WTC11 (cell line): Measurements from ENCODE around the gene SAMM50. TPM values are rescaled to one million over a fixed set of nuclear protein-coding genes. Genes with fewer than 3 reads are reported as not detected.

ENCODE experiments used
- ATAC-seq: fragments of 200-7000 bp; cut with Tn5 transposase; 2 replicates; pipeline ENCODE4 v1.10.0; 2021; ENCODE audit warnings: mild to moderate bottlenecking, moderate library complexity
- CTCF ChIA-PET: fragments of 300-600 bp; sonication (Branson Sonifier 250); formaldehyde crosslinking; loops from one replicate; lab custom pipeline; 2021; ENCODE audit warnings: antibody characterized with exemption; lab: Charles Lee
- POLR2A ChIA-PET: fragments of 350-600 bp; sonication (Branson Sonifier 250); formaldehyde crosslinking; loops from one replicate; lab custom pipeline; 2021; ENCODE audit warnings: antibody characterized with exemption; lab: Charles Lee
- DNase-seq: peaks from one replicate; pipeline ENCODE4 v3.0.0; 2021; ENCODE audit warnings: low spot score
- H3K27ac Mint-ChIP-seq: 2 replicates; pipeline ENCODE4 v1.8.0; 2021; ENCODE audit warnings: mixed read lengths
- H3K27me3 Mint-ChIP-seq: 2 replicates; pipeline ENCODE4 v1.8.0; 2021; ENCODE audit warnings: low read depth, mild to moderate bottlenecking, moderate library complexity, mixed read lengths
- H3K36me3 Mint-ChIP-seq: 2 replicates; pipeline ENCODE4 v1.8.0; 2021; ENCODE audit warnings: mixed read lengths
- H3K4me1 Mint-ChIP-seq: 2 replicates; pipeline ENCODE4 v1.8.0; 2022; ENCODE audit warnings: mixed read lengths
- H3K4me3 Mint-ChIP-seq: 2 replicates; pipeline ENCODE4 v1.8.0; 2021; ENCODE audit warnings: mild to moderate bottlenecking, moderate library complexity, mixed read lengths
- H3K9me3 Mint-ChIP-seq: 2 replicates; pipeline ENCODE4 v1.8.0; 2021; ENCODE audit warnings: mixed read lengths
- ATF1 ChIP-seq: sonication (generic); formaldehyde crosslinking; IDR thresholded peaks from 2 replicates; pipeline ENCODE4 v1.8.1; 2023; ENCODE audit warnings: mild to moderate bottlenecking, moderate library complexity, missing genetic modification reagents
- CREB1 ChIP-seq: sonication (generic); formaldehyde crosslinking; IDR thresholded peaks from 2 replicates; pipeline ENCODE4 v1.8.0; 2023; ENCODE audit warnings: mild to moderate bottlenecking, missing genetic modification reagents
- FOXJ3 ChIP-seq: sonication (generic); formaldehyde crosslinking; IDR thresholded peaks from 2 replicates; pipeline ENCODE4 v1.9.0; 2021; ENCODE audit warnings: missing genetic modification reagents, mild to moderate bottlenecking, borderline replicate concordance
- FOXP1 ChIP-seq: sonication (generic); formaldehyde crosslinking; IDR thresholded peaks from 2 replicates; pipeline ENCODE4 v1.8.0; 2022; ENCODE audit warnings: missing genetic modification reagents, mild to moderate bottlenecking, moderate library complexity, borderline replicate concordance
- GABPB1 ChIP-seq: sonication (generic); formaldehyde crosslinking; IDR thresholded peaks from 2 replicates; pipeline ENCODE4 v1.8.1; 2023; ENCODE audit warnings: mild to moderate bottlenecking, missing genetic modification reagents
- GTF2I ChIP-seq: fragments of 250-450 bp; sonication (Bioruptor Pico); conservative IDR thresholded peaks from 2 replicates; pipeline ENCODE4 v1.4.0; 2021; ENCODE audit warnings: mild to moderate bottlenecking
- KAT7 ChIP-seq: sonication (generic); formaldehyde crosslinking; IDR thresholded peaks from 2 replicates; pipeline ENCODE4 v1.8.1; 2023; ENCODE audit warnings: missing genetic modification reagents, mild to moderate bottlenecking, borderline replicate concordance
- NFYB ChIP-seq: sonication (generic); formaldehyde crosslinking; conservative IDR thresholded peaks from 2 replicates; pipeline ENCODE4 v1.8.0; 2022; ENCODE audit warnings: low read depth, missing genetic modification reagents
- SMAD4 ChIP-seq: sonication (generic); formaldehyde crosslinking; IDR thresholded peaks from 2 replicates; pipeline ENCODE4 v1.8.0; 2022; ENCODE audit warnings: mild to moderate bottlenecking, missing genetic modification reagents
- TEAD1 ChIP-seq: sonication (generic); formaldehyde crosslinking; IDR thresholded peaks from 2 replicates; pipeline ENCODE4 v1.8.0; 2022; ENCODE audit warnings: mild to moderate bottlenecking, missing genetic modification reagents
- ZNF317 ChIP-seq: sonication (generic); formaldehyde crosslinking; IDR thresholded peaks from 2 replicates; pipeline ENCODE4 v1.8.1; 2023; ENCODE audit warnings: low read depth, mild to moderate bottlenecking, moderate library complexity, missing genetic modification reagents, borderline replicate concordance
- ZNF671 ChIP-seq: fragments of 250-450 bp; sonication (Bioruptor Pico); IDR thresholded peaks from 2 replicates; pipeline ENCODE4 v1.8.0; 2021; ENCODE audit warnings: mild to moderate bottlenecking
- total RNA-seq: library from RNA; stranded (reverse); gene quantifications from 3 replicates; pipeline ENCODE4 v1.2.3, GENCODE V29; 2021
- TF ChIP-seq, protein P1 (sequence below): sonication (generic); formaldehyde crosslinking; IDR thresholded peaks from 2 replicates; pipeline ENCODE4 v1.8.0; 2022; ENCODE audit warnings: mild to moderate bottlenecking, missing genetic modification reagents
- TF ChIP-seq, protein P2 (sequence below): fragments of 250-450 bp; sonication (Bioruptor Pico); IDR thresholded peaks from 2 replicates; pipeline ENCODE4 v1.8.0; 2021; ENCODE audit warnings: mild to moderate bottlenecking
- TF ChIP-seq, protein P3 (sequence below): sonication (generic); formaldehyde crosslinking; IDR thresholded peaks from 2 replicates; pipeline ENCODE4 v1.8.1; 2023; ENCODE audit warnings: mild to moderate bottlenecking, missing genetic modification reagents
- TF ChIP-seq, protein P4 (sequence below): fragments of 250-450 bp; sonication (Bioruptor Pico); conservative IDR thresholded peaks from 2 replicates; pipeline ENCODE4 v1.9.0; 2021; ENCODE audit warnings: mild to moderate bottlenecking
- TF ChIP-seq, protein P5 (sequence below): fragments of 250-450 bp; sonication (Bioruptor Pico); IDR thresholded peaks from 2 replicates; pipeline ENCODE4 v1.9.0; 2021; ENCODE audit warnings: mild to moderate bottlenecking
- TF ChIP-seq, protein P6 (sequence below): fragments of 250-450 bp; sonication (Bioruptor Pico); IDR thresholded peaks from 2 replicates; pipeline ENCODE4 v1.9.0; 2021; ENCODE audit warnings: moderate library complexity, mild to moderate bottlenecking, inconsistent platforms, borderline replicate concordance
- TF ChIP-seq, protein P7 (sequence below): sonication (generic); formaldehyde crosslinking; IDR thresholded peaks from 2 replicates; pipeline ENCODE4 v1.8.1; 2022; ENCODE audit warnings: missing genetic modification reagents, borderline replicate concordance
- TF ChIP-seq, protein P8 (sequence below): fragments of 250-450 bp; sonication (Bioruptor Pico); IDR thresholded peaks from 2 replicates; pipeline ENCODE4 v1.9.0; 2021; ENCODE audit warnings: mild to moderate bottlenecking, borderline replicate concordance

SAMM50 gene
- total RNA-seq, 1 experiment from 2014 or later, result 72.1 TPM

DNA sequence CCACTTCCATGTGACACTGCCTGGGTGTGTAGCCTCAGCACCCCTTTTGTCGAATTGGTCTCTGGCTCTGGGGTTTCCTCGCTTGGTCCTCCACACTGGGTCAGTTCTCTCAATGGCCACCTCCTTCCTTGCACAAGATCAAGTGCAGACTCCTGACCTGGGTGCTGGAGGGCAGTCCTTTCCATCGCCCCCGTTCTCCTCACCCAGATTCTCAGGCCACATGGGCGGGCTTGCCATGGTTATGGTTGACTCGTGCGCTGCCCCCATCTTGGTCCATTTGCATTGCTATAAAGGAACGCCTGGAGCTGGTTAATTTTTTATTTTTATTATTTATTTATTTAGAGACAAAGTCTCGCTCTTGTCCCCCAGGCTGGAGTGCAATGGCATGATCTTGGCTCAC, 63.4 kb downstream of the SAMM50 start:
- POLR2A ChIA-PET, result no interaction called here
- TF ChIP-seq, protein P1, sequence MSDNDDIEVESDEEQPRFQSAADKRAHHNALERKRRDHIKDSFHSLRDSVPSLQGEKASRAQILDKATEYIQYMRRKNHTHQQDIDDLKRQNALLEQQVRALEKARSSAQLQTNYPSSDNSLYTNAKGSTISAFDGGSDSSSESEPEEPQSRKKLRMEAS (CRISPR knock-in tag), result no peak
- TF ChIP-seq NFYB (CRISPR knock-in tag), result no peak
- TF ChIP-seq, protein P2, sequence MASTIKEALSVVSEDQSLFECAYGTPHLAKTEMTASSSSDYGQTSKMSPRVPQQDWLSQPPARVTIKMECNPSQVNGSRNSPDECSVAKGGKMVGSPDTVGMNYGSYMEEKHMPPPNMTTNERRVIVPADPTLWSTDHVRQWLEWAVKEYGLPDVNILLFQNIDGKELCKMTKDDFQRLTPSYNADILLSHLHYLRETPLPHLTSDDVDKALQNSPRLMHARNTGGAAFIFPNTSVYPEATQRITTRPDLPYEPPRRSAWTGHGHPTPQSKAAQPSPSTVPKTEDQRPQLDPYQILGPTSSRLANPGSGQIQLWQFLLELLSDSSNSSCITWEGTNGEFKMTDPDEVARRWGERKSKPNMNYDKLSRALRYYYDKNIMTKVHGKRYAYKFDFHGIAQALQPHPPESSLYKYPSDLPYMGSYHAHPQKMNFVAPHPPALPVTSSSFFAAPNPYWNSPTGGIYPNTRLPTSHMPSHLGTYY (CRISPR knock-in tag), result no peak
- TF ChIP-seq KAT7 (CRISPR knock-in tag), result no peak
- TF ChIP-seq FOXJ3 (CRISPR knock-in tag), result no peak
- TF ChIP-seq, protein P3, sequence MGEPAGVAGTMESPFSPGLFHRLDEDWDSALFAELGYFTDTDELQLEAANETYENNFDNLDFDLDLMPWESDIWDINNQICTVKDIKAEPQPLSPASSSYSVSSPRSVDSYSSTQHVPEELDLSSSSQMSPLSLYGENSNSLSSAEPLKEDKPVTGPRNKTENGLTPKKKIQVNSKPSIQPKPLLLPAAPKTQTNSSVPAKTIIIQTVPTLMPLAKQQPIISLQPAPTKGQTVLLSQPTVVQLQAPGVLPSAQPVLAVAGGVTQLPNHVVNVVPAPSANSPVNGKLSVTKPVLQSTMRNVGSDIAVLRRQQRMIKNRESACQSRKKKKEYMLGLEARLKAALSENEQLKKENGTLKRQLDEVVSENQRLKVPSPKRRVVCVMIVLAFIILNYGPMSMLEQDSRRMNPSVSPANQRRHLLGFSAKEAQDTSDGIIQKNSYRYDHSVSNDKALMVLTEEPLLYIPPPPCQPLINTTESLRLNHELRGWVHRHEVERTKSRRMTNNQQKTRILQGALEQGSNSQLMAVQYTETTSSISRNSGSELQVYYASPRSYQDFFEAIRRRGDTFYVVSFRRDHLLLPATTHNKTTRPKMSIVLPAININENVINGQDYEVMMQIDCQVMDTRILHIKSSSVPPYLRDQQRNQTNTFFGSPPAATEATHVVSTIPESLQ (CRISPR knock-in tag), result no peak
- TF ChIP-seq, protein P4, sequence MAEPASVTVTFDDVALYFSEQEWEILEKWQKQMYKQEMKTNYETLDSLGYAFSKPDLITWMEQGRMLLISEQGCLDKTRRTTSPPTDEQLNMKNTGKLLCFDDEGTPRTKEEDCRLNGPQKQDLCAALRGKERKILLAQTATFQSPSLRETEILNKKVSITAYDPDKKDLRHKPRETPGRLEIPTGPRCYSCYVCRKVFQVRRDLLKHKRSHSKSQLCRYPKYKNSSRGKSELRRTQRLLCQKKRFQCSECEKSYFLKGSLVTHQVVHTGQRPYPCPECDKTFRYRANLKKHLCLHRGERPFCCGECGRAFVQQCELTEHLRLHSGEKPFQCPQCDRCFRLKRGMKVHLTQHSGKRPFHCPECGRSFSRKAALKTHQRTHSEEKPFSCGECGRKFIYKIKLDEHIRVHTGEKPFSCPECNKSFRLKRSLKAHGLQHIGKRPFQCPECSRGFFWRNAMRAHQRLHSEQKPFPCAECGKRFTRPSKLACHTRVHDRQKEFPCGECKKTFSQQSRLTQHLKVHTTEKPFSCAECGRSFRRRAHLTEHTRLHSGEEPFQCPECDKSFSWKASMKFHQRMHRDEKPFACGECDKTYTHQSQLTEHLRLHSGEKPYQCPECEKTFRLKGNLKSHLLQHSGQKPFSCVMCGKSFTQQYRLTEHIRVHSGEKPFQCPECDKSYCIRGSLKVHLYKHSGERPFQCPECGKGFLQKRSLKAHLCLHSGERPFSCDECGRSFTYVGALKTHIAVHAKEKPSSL (CRISPR knock-in tag), result no peak
- TF ChIP-seq CREB1, result no peak
- TF ChIP-seq, protein P5, sequence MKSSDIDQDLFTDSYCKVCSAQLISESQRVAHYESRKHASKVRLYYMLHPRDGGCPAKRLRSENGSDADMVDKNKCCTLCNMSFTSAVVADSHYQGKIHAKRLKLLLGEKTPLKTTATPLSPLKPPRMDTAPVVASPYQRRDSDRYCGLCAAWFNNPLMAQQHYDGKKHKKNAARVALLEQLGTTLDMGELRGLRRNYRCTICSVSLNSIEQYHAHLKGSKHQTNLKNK, result no peak
- TF ChIP-seq, protein P6, sequence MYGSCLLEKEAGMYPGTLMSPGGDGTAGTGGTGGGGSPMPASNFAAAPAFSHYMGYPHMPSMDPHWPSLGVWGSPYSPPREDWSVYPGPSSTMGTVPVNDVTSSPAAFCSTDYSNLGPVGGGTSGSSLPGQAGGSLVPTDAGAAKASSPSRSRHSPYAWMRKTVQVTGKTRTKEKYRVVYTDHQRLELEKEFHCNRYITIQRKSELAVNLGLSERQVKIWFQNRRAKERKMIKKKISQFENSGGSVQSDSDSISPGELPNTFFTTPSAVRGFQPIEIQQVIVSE (CRISPR knock-in tag), result no peak
- TF ChIP-seq GTF2I (CRISPR knock-in tag), result no peak
- TF ChIP-seq ZNF671 (CRISPR knock-in tag), result no peak
- TF ChIP-seq TEAD1 (CRISPR knock-in tag), result no peak
- TF ChIP-seq ATF1, result no peak
- TF ChIP-seq FOXP1 (CRISPR knock-in tag), result no peak
- DNase-seq (no peak), ATAC-seq (no peak)
- no peak overlapping the region for H3K4me3 Mint-ChIP-seq
- peaks cover 1% of the 10 kb centered on the region for H3K4me1 Mint-ChIP-seq
- peaks cover under 1% of the 10 kb centered on the region; the same call in 1 of the 2 replicates for H3K27me3 Mint-ChIP-seq
- no peaks in the 10 kb centered on the region for H3K36me3 Mint-ChIP-seq
- no peaks in the 10 kb centered on the region for H3K9me3 Mint-ChIP-seq
- CTCF ChIA-PET, result interaction anchor here (0.9 to 1.0 kb wide), 2 partner anchors 13 to 25 kb away, joined by 3 read pairs; no protein-coding TSS in a partner anchor
- H3K27ac Mint-ChIP-seq, result no peak overlapping the region

DNA sequence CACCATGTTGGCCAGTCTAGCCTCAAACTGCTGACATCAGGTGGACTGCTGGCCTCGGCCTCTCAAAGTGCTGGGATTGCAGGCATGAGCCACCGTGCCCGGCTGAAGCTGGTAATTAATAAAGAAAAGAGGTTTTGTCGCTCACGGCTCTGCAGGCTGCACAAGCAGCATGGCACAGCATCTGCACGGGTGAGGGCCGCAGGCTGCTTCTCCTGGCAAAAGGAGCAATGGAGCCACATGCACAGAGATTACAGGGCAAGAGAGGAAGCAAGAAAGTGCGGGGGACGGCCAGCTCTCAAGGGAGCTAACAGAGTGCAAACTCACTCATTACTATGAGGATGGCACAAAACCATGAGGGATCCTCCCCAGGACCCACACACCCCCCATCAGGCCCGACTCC, 64.2 kb downstream of the SAMM50 start:
- H3K27ac Mint-ChIP-seq, result no peak overlapping the region
- no peaks in the 10 kb centered on the region for H3K9me3 Mint-ChIP-seq
- no peak for ATAC-seq
- POLR2A ChIA-PET, result no interaction called here
- H3K4me3 Mint-ChIP-seq, result no peak overlapping the region
- peaks cover 4% of the 10 kb centered on the region for H3K4me1 Mint-ChIP-seq
- peaks cover 4% of the 10 kb centered on the region; the same call in 1 of the 2 replicates for H3K27me3 Mint-ChIP-seq
- H3K36me3 Mint-ChIP-seq, result no peaks in the 10 kb centered on the region
- no peak for DNase-seq
- TF ChIP-seq SMAD4 (CRISPR knock-in tag) (no peak), GABPB1 (CRISPR knock-in tag) (no peak), ATF1 (no peak), ZNF317 (CRISPR knock-in tag) (no peak)
- TF ChIP-seq, protein P7, sequence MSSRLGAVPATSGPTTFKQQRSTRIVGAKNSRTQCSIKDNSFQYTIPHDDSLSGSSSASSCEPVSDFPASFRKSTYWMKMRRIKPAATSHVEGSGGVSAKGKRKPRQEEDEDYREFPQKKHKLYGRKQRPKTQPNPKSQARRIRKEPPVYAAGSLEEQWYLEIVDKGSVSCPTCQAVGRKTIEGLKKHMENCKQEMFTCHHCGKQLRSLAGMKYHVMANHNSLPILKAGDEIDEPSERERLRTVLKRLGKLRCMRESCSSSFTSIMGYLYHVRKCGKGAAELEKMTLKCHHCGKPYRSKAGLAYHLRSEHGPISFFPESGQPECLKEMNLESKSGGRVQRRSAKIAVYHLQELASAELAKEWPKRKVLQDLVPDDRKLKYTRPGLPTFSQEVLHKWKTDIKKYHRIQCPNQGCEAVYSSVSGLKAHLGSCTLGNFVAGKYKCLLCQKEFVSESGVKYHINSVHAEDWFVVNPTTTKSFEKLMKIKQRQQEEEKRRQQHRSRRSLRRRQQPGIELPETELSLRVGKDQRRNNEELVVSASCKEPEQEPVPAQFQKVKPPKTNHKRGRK (CRISPR knock-in tag), result no peak
- TF ChIP-seq, protein P8, sequence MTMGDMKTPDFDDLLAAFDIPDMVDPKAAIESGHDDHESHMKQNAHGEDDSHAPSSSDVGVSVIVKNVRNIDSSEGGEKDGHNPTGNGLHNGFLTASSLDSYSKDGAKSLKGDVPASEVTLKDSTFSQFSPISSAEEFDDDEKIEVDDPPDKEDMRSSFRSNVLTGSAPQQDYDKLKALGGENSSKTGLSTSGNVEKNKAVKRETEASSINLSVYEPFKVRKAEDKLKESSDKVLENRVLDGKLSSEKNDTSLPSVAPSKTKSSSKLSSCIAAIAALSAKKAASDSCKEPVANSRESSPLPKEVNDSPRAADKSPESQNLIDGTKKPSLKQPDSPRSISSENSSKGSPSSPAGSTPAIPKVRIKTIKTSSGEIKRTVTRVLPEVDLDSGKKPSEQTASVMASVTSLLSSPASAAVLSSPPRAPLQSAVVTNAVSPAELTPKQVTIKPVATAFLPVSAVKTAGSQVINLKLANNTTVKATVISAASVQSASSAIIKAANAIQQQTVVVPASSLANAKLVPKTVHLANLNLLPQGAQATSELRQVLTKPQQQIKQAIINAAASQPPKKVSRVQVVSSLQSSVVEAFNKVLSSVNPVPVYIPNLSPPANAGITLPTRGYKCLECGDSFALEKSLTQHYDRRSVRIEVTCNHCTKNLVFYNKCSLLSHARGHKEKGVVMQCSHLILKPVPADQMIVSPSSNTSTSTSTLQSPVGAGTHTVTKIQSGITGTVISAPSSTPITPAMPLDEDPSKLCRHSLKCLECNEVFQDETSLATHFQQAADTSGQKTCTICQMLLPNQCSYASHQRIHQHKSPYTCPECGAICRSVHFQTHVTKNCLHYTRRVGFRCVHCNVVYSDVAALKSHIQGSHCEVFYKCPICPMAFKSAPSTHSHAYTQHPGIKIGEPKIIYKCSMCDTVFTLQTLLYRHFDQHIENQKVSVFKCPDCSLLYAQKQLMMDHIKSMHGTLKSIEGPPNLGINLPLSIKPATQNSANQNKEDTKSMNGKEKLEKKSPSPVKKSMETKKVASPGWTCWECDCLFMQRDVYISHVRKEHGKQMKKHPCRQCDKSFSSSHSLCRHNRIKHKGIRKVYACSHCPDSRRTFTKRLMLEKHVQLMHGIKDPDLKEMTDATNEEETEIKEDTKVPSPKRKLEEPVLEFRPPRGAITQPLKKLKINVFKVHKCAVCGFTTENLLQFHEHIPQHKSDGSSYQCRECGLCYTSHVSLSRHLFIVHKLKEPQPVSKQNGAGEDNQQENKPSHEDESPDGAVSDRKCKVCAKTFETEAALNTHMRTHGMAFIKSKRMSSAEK (CRISPR knock-in tag), result no peak
- CTCF ChIA-PET, result interaction anchor here (0.9 to 1.0 kb wide), 2 partner anchors 14 to 26 kb away, joined by 3 read pairs; no protein-coding TSS in a partner anchor
